HUES6 (cell line): ENCODE results near the gene ASH1L.
"Not testable (repeated sequence)": the region's sequence is repeated elsewhere in the genome, so short reads cannot be mapped to it uniquely, and the experiment has no call there.

Source experiments
- H3K27ac ChIP-seq: 2 replicates; pipeline ENCODE4 v1.7.0; 2013; ENCODE audit warnings: low read depth, mild to moderate bottlenecking, low read length, inconsistent platforms
- H3K27me3 ChIP-seq: 2 replicates; pipeline ENCODE4 v1.6.1; 2013; ENCODE audit warnings: low read length; ENCODE audit not compliant: control insufficient read depth, insufficient read depth
- H3K36me3 ChIP-seq: 2 replicates; pipeline ENCODE4 v1.6.1; 2013; ENCODE audit warnings: low read length; ENCODE audit not compliant: control insufficient read depth, insufficient read depth
- H3K4me1 ChIP-seq: 2 replicates; pipeline ENCODE4 v1.6.1; 2013; ENCODE audit warnings: low read length; ENCODE audit not compliant: control insufficient read depth, insufficient read depth
- H3K4me3 ChIP-seq: 2 replicates; pipeline ENCODE4 v1.5.1; 2013; ENCODE audit warnings: low read depth, low read length
- H3K9ac ChIP-seq: one replicate; pipeline ENCODE4 v1.6.1; 2013; ENCODE audit warnings: mild to moderate bottlenecking, low read length
- H3K9me3 ChIP-seq: 2 replicates; pipeline ENCODE4 v1.6.1; 2013; ENCODE audit warnings: low read depth, low read length; ENCODE audit not compliant: control insufficient read depth, insufficient read depth

Gene ASH1L

GRCh38 chr1:155471026-155471425 lies 91.6 kb downstream of the ASH1L start:
- Histone ChIP-seq H3K4me1 (no peaks in the 10 kb centered on the region), H3K9me3 (peaks cover 15% of the 10 kb centered on the region), H3K27ac (no peak overlapping the region), H3K9ac (no peak overlapping the region), H3K36me3 (peaks cover 18% of the 10 kb centered on the region), H3K4me3 (no peak overlapping the region), H3K27me3 (no peaks in the 10 kb centered on the region)

- no peak overlapping the region for H3K9ac ChIP-seq
- no peak overlapping the region for H3K4me3 ChIP-seq
- H3K27ac ChIP-seq: no peak overlapping the region
- peaks cover 8% of the 10 kb centered on the region for H3K36me3 ChIP-seq
- no peaks in the 10 kb centered on the region for H3K27me3 ChIP-seq
- peaks cover 11% of the 10 kb centered on the region for H3K9me3 ChIP-seq
- no peaks in the 10 kb centered on the region for H3K4me1 ChIP-seq
Measured at GRCh38 chr1:155466996-155467395, 95.6 kb downstream of the ASH1L start.

- H3K9me3 ChIP-seq: peaks cover 7% of the 10 kb centered on the region
- H3K27ac ChIP-seq: no peak overlapping the region
- no peak overlapping the region for H3K9ac ChIP-seq
- no peak overlapping the region for H3K4me3 ChIP-seq
- H3K36me3 ChIP-seq: peaks cover 4% of the 10 kb centered on the region
- H3K27me3 ChIP-seq: no peaks in the 10 kb centered on the region
- H3K4me1 ChIP-seq: no peaks in the 10 kb centered on the region
Measured at GRCh38 chr1:155466617-155466972, 96.0 kb downstream of the ASH1L start.

GRCh38 chr1:155463865-155464650 lies 98.5 kb downstream of the ASH1L start:
- Histone ChIP-seq H3K27ac (no peak overlapping the region), H3K27me3 (no peaks in the 10 kb centered on the region), H3K9me3 (no peaks in the 10 kb centered on the region), H3K9ac (no peak overlapping the region), H3K4me1 (no peaks in the 10 kb centered on the region), H3K4me3 (no peak overlapping the region), H3K36me3 (peaks cover 4% of the 10 kb centered on the region; the same call in 1 of the 2 replicates)

GRCh38 chr1:155458111-155458510 lies 104.5 kb downstream of the ASH1L start:
- Histone ChIP-seq H3K36me3 (peaks cover 9% of the 10 kb centered on the region), H3K4me3 (no peak overlapping the region), H3K27me3 (no peaks in the 10 kb centered on the region)

GRCh38 chr1:155457266-155457665 lies 105.3 kb downstream of the ASH1L start:
- no peaks in the 10 kb centered on the region for H3K4me1 ChIP-seq
- no peaks in the 10 kb centered on the region for H3K9me3 ChIP-seq
- H3K4me3 ChIP-seq: no peak overlapping the region
- no peak overlapping the region for H3K27ac ChIP-seq
- no peak overlapping the region for H3K9ac ChIP-seq
- H3K36me3 ChIP-seq: peaks cover 9% of the 10 kb centered on the region
- no peaks in the 10 kb centered on the region for H3K27me3 ChIP-seq

More at GRCh38 chr1:155458111-155458510, 104.5 kb downstream of the ASH1L start:
- Histone ChIP-seq H3K9me3 (no peaks in the 10 kb centered on the region), H3K4me1 (no peaks in the 10 kb centered on the region), H3K9ac (no peak overlapping the region), H3K27ac (no peak overlapping the region)

- no peaks in the 10 kb centered on the region for H3K9me3 ChIP-seq
- peaks cover 9% of the 10 kb centered on the region for H3K36me3 ChIP-seq
- no peaks in the 10 kb centered on the region for H3K27me3 ChIP-seq
- H3K4me3 ChIP-seq: no peak overlapping the region
- no peaks in the 10 kb centered on the region for H3K4me1 ChIP-seq
- H3K27ac ChIP-seq: no peak overlapping the region
- no peak overlapping the region for H3K9ac ChIP-seq
Measured at GRCh38 chr1:155455588-155456195, 106.9 kb downstream of the ASH1L start.

GRCh38 chr1:155454096-155454495 lies 108.5 kb downstream of the ASH1L start:
- Histone ChIP-seq H3K4me1 (no peaks in the 10 kb centered on the region), H3K9ac (no peak overlapping the region), H3K4me3 (no peak overlapping the region), H3K9me3 (no peaks in the 10 kb centered on the region), H3K27ac (no peak overlapping the region), H3K36me3 (peaks cover 9% of the 10 kb centered on the region), H3K27me3 (no peaks in the 10 kb centered on the region)

GRCh38 chr1:155453141-155453540 lies 109.5 kb downstream of the ASH1L start:
- Histone ChIP-seq H3K9me3 (no peaks in the 10 kb centered on the region), H3K4me1 (no peaks in the 10 kb centered on the region), H3K27ac (no peak overlapping the region), H3K4me3 (no peak overlapping the region), H3K36me3 (peaks cover 9% of the 10 kb centered on the region), H3K9ac (no peak overlapping the region), H3K27me3 (no peaks in the 10 kb centered on the region)

GRCh38 chr1:155451199-155451598 lies 111.4 kb downstream of the ASH1L start:
- H3K4me3 ChIP-seq: no peak overlapping the region
- H3K36me3 ChIP-seq: peaks cover 7% of the 10 kb centered on the region
- H3K27ac ChIP-seq: no peak overlapping the region
- H3K4me1 ChIP-seq: no peaks in the 10 kb centered on the region
- H3K9me3 ChIP-seq: no peaks in the 10 kb centered on the region
- H3K27me3 ChIP-seq: no peaks in the 10 kb centered on the region
- no peak overlapping the region for H3K9ac ChIP-seq

- H3K9me3 ChIP-seq, H3K4me3 ChIP-seq, H3K27me3 ChIP-seq, H3K27ac ChIP-seq, H3K4me1 ChIP-seq, H3K9ac ChIP-seq: not testable (repeated sequence)
- H3K36me3 ChIP-seq: peaks cover 15% of the 10 kb centered on the region
Measured at GRCh38 chr1:155442431-155442830, 120.2 kb downstream of the ASH1L start.
